DMS79 treated with DMSO at 0.1 percent for 48 hours (cell line): Measurements from ENCODE around the gene ZNF677.
A peak's percentile ranks its signal among the peaks of the same experiment; 100 is the strongest.
"Not testable (repeated sequence)": the region's sequence is repeated elsewhere in the genome, so short reads cannot be mapped to it uniquely, and the experiment has no call there.

ENCODE experiments used
- DNase-seq: peaks from one replicate; lab custom pipeline; 2025; lab: John Stamatoyannopoulos, UW

ZNF677 gene

DNA sequence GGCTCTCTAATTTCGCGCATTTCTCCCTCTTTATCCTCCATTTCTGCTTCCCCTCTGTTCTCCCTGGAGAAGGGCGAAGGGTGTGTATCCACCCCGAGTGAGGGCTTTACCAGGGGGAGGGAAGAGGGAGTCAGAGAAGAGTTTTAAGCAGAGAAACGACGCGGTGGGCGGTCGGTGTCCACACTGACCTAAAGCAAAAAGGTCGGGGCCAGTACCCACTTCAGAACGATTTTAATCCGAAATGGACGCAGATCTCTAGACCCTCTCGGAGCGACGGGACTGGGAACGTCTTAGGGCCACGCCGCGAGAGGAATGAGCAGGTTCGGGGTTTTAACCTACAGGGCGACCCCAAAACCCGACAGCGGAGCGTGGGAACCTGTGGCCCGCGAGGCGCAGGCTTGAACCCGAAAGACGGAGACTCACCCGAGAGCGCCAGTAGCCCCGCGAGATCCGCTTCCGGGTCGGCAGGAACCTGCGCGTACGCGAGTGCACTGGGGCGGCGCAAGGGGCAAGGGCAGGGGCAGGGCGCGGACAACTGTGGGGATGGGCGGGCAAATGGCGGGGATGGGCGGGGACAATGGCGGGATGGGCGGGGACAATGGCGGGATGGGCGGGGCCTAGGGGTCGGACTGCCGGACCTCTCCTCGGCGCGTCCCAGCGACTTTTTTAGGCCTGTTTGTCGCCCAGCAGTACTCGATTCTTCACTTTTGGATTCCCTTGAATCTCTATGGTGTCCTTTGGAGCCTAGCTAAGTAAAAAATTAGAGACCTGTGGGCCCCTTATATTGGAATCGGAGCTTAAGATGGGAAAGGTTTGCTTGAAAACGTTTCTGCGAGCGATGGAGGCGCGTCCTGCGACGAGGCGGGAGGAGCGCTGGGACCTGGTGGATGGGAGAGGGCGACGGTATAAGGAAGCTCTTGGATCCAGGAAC, at the start of gene ZNF677:
ZNF677 (minus strand) TSS at position 463 of the 931 bp plus-strand sequence. CDS start 3,323 bp downstream, outside the sequence.
- no peak for DNase-seq

DNA sequence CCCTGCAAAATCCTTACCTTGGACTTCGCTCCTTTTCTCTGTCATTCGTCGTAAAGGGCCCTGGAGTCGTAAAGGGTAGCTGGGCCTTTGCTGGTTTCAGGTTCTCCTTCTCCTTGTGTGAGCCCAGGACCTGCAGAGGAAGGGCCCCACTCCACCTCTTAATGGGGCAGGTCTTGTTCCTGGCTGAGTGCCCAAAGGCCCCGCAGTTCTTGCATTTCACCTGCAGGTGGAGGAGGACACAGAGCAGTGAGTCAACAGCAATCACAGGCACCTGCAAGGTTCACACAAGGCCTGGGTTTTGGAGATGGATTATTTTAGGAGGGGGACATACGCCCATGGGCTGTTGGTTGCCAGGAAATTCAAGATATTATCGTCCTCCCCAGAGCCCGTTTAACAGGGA, 46.7 kb upstream of the ZNF677 start:
- peak; percentile 54 for DNase-seq

DNA sequence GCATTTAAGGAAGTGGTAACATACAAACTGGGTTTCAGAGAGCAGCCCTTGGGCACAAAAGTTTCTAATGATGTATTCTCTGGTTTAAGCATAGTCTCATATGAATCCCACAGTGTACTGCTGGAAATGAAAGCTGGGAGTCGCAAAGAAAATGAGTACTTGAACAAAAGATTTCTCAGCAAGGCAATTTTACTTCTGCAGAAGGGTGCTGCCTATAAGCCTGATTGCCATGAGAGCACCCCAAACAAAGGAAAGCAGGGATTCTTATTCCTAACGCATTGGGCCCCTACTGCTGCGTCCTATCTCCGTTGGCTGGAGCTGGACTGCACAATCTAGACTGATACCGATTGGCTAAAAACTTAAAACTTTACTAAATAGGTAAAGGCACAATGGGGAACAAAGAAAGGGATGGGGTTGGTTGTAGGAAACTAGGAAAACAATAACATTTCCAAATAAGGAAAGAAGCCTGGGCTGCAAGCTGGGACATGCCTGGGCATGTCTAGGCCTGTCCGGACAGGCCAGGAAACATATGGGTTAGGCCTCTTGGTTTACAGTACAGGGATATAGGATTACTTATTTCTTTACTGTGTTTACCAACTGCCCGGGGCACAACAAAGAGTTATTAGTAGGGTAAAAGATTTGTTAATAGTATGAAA, 40.2 kb upstream of the ZNF677 start:
- no peak for DNase-seq

DNA sequence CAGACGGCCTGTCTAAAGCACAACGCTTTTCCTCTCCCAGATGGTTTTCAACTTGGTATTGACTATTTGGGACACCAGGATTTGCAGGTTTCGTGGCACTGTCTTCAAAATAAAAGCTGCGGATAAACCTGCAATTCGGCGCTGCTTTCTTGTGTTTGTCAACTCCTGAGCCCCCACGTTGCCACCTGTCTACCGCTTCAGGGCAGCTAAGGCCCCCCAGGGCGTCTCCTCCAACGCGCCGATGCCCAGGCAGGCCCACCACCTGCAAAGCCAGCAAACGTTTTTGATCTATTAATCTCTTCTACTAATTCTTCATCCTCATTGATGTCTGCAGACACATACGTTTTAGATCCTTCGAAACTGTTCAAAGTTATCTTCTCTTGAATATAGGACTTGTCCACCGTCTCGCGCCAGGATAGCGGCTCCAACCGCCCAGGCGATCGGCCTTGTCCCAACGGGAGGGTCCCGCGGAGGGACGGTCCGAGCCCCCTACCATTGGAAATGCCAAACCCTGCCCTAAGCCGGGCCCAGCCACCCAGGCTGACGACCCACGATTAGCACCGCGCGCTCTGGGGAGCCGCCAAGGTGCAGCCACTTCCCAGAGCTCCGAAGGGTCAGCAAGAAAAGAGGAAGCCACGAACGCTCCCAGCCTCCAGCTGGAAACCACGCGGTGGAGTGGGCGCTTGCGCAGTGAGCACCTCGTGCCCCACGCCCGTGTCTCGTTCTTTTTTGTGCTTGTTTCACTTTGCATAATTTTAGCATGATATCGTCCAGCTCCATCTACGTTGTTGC, 36.3 kb upstream of the ZNF677 start:
- no peak for DNase-seq

DNA sequence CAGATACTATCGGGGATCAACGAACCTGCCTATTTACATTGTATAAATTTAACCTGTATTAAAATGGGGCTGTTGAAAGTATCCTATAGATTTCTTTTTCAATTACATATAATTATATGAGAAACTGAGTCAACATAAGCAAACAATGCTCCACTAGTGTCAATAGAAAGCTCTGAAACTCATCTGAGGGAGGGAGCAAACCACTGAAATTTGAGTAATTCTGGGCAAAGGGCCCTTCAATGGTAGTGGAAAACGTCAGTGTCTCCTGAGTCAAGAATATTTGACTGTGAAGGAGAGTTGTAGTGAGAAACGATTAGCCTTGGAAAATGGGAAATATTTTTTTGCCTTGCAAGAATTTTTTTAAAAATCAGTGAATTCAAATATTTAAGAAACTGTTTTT, 30.4 kb upstream of the ZNF677 start:
- no peak for DNase-seq

DNA sequence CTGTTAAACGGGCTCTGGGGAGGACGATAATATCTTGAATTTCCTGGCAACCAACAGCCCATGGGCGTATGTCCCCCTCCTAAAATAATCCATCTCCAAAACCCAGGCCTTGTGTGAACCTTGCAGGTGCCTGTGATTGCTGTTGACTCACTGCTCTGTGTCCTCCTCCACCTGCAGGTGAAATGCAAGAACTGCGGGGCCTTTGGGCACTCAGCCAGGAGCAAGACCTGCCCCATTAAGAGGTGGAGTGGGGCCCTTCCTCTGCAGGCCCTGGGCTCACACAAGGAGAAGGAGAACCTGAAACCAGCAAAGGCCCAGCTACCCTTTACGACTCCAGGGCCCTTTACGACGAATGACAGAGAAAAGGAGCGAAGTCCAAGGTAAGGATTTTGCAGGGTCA, 27.3 kb upstream of the ZNF677 start:
- peak; percentile 27 for DNase-seq

DNA sequence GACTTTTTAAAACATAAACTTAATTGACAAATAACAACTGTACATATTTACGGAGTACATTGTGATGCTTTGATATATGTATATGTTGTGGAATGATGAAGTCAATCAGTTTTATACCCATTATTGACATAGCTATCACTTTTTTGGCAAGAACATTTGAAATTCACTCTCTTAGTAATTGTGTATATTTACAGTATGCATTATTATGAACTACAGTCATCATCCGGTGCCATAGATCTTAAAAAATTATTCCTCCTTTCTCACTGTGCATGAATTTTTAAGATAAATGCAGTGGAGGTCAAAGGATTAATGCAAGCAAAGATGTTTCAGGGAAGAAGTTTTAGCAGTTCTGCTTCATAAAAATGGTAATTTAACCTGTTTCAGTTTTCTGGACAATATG, 20.8 kb upstream of the ZNF677 start:
- DNase-seq: no peak

DNA sequence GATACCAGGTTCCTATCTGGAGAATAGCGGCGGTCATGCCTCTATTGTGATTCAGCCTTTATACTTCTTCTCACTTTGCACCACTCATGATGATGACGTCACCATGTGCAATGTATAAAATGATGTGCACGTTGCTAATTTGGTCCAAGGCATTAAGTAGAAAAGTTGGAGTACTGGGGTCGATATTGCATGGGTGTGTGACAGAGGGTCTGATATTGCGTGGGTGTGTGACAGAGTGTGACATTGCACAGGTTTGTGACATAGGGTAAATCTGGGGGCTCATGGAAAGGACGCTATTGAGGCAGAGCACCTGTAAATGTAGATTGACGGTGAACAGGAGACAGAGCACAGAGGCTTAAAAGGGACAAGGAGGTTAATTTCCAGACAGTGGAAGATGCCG, 17.4 kb upstream of the ZNF677 start:
- DNase-seq: no peak

DNA sequence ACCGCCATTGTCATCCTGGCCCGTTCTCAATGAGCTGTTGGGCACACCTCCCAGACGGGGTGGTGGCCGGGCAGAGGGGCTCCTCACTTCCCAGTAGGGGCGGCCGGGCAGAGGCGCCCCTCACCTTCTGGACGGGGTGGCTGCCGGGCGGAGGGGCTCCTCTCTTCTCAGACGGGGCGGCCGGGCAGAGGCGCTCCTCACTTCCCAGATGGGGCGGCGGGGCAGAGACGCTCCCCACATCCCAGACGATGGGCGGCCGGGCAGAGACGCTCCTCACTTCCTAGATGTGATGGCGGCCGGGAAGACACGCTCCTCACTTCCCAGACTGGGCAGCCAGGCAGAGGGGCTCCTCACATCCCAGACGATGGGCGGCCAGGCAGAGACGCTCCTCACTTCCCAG, 15.2 kb upstream of the ZNF677 start:
- DNase-seq: not testable (repeated sequence)

DNA sequence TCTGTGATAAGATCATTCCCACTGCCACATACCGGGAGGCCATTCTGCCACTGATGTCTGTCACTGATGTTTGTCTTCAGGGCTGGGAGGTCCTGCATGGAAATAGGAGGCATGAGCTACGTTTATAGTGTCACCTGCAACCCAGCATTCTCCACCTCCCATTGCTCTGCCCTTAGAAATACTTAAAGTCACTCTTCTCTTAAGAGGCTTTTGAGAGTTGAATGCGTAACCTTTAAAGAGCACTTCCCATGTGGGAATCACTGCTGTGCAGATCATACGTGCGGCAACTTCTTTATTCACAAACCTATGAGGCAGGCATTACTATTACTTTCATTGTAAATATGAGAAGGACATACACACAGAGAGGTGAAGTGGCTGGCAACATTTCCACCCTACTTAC, 12.9 kb upstream of the ZNF677 start, which contains the start of gene VN1R4:
VN1R4 (minus strand) TSS at position 101 of the 400 bp plus-strand sequence; CDS start at position 43, 58 bp downstream.
- peak; percentile 88 for DNase-seq

DNA sequence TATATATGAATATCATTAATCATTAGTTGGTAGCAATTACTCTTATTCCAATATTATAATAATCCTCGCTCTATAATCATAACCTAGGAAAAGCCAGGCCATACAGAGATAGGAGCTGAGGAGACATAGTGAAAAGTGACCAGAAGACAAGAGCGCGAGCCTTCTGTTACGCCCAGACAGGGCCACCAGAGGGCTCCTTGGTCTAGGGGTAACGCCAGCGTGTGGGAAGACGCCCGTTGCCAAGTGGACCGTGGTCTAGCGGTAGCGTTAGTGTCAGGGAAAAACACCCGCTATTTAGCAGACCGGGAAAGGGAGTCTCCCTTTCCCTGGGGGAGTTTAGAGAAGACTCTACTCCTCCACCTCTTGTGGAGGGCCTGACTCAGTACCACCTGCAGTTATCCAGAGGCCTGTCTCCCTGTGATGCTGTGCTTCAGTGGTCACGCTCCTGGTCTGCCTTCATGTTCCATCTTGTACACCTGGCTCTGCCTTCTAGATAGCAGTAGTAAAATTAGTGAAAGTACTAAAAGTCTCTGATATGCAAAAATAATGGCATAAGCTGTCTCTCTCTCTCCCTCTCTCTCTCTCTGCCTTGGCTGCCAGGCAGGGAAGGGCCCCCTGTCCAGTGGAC, 3.2 kb upstream of the ZNF677 start, which contains the start of gene VN1R2:
VN1R2 (plus strand) TSS at position 578 of the 628 bp plus-strand sequence. CDS start 84 bp downstream, outside the sequence.
- DNase-seq: not testable (repeated sequence)

DNA sequence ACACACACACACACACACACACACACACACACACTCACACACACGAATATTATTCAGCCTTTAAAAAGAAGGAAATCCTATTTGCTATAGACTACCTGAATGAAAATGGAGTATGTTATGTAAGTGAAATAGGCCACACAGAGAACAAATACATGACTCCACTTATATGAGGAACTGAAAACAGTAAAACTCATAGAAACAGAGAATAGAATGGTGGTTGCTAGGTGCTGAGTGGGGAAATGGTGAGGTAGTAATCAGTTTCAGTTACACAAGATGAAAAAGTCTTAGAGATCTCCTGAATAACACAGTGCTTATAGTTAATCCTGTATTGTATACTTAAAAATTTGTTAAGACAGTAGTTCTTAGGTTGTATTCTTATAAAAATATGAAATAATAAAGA, 8.2 kb downstream of the ZNF677 start:
- DNase-seq: no peak

DNA sequence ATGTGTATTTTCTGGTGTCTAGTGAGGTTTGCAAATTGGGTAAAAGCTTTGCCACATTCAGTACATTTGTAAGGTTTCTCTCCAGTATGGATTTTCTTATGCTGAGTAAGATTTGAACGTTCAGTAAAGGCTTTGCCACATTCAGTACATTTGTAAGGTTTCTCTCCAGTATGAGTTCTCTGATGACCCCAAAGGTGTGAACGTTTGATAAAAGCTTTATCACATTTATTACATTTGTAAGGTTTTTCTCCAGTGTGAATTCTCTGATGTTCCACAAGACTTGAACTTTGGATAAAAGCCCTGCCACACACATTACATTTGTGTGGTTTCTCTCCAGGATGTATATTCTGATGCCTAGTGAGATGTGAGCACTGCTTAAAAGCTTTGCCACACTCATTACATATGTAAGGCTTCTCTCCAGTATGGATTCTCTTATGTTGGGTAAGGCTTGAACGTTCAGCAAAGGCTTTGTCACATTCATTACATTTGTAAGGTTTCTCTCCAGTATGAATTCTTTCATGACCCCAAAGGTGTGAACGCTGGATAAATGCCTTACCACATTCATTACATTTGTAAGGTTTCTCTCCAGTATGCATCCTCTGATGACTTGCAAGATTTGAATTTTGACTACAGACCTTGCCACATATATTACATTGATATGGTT, 17.4 kb downstream of the ZNF677 start:
- DNase-seq: no peak

DNA sequence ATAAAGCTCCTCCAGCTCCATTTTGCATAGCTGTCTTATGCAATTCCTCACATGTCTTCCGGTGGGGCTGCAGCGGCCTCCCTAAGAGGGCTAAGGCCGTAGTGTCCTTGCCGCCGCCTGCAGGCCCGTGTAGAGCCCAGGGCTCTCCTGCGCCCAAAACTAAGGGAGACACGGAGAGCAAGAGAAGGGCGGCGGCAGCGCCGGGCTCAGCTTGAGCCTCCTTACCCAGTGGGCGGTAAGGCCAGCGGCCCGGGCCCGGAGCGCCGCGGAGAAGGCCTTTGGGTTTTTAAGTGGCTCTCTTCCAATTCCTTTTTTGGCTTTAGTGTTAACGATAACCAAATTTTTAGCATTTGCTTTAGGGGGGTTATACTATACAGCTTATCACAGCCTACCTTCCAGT, 30.1 kb downstream of the ZNF677 start:
- DNase-seq: no peak

DNA sequence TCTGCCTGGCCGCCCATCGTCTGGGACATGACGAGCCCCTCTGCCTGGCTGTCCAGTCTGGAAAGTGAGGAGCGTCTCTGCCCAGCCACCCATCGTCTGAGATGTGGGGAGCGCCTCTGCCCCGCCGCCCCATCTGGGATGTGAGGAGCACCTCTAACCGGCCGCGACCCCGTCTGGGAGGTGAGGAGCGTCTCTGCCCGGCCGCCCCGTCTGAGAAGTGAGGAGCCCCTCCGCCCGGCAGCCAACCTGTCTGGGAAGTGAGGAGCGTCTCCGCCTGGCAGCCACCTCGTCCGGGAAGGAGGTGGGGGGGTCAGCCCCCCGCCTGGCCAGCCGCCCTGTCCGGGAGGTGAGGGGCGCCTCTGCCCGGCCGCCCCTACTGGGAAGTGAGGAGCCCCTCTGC, 32.0 kb downstream of the ZNF677 start:
- not testable (repeated sequence) for DNase-seq

DNA sequence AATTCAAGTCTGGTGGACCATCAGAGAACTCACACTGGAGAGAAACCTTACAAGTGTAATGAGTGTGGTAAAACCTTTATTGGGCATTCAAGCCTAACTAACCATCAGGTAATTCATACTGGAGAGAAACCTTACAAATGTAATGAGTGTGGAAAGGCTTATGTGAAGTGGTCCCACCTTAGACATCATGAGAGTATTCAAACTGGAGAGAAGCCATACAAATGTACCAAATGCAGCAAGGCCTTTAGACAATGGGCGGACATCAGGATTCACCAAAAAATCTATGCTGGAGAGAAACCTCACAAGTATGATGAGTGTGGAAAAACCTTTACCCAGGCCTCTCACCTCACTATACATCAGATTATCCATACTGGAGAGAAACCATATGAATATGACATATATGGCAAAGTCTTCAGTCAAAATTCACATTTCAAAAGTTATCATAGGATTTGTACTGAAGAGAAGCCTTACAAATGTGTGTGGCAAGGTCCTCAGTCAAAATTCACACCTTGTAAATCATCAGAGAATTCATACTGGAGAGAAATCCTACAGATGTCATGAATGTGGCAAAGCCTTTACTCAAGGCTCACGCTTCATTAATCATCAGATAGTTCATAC, 41.9 kb downstream of the ZNF677 start:
- no peak for DNase-seq

DNA sequence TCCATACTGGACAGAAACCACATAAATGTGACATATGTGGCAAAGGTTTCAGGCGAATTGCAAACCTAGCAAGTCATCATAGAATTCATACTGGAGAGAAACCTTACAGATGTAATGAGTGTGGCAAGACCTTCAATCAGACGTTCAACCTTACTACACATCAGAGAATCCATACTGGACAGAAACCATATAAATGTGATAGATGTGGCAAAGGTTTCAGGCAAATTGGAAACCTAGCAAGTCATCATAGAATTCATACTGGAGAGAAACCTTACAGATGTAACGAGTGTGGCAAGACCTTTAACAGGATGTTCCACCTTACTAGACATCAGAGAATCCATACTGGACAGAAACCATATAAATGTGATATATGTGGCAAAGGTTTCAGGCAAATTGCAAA, 43.1 kb downstream of the ZNF677 start:
- not testable (repeated sequence) for DNase-seq

DNA sequence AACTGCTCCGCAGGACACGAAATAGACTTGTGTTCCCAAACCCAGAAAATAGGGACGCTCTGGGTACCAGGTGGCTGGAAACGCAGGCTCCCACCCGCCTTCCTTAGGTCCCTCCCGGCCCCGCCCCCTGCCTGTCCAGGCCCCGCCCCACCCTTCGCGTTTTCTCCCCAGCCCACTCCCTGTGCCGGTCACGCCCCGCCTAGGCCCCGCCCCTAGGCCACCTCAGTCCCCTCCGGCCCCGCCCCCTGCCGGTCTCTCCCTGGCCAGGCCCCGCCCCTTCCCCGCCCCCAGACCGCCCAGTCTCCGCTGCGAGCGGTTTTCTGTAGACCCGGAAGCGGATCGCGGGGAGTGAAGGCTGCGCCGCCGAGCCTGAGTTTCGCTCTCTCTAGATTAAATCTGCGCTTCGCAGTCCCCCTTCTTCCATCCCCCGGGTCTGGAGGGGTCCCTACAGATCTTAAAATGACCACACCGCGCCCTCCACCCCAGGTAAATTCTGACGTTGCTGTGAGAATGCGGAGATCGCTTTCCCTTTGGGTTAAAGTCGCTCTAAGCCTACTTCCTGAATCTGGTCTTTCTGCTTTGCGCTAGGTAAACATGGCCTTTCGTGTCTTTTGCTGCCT, 57.8 kb downstream of the ZNF677 start:
- peak; percentile 75 for DNase-seq

DNA sequence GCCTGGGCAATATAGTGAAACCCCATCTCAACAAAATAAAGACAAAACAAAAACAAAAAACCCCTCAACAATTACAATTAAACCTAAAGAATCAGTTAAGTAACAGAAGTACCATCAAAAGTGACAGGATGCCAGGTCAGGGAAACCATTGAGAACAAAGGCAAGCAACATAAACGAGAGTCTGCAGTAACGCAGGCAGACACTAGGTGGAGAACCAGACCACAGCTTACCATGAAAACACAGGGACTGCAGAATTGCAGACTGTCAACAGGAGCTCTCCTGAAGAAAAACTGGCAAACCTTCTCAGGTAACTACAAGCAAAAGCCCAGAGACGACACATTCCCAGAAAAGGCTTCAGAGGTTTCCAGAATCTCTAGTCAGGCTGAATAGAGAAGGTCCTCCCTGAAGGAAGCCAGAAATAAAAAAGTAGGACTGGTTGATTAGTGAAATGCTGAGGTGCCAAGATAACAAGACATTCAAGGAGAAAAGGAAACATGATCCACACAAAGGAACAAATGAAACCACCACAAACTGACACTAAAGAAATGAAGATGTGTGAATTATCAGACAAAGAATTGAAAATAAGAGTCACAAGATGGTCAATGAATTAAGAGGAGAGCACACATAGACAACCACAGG, 59.3 kb downstream of the ZNF677 start:
- DNase-seq: peak; percentile 93
